AG09309 (cell line): ENCODE measurements around the gene RAD18.
A peak's percentile ranks its signal among the peaks of the same experiment; 100 is the strongest.

Source experiments
- DNase-seq: peaks from one replicate; pipeline ENCODE4 v3.0.0-alpha.2; 2010; ENCODE audit warnings: low read depth
- H3K4me3 ChIP-seq: 2 replicates; pipeline ENCODE4 v1.5.1; 2011; ENCODE audit warnings: mild to moderate bottlenecking, low read depth, low read length, moderate library complexity; ENCODE audit not compliant: control insufficient read depth
- CTCF ChIP-seq: IDR thresholded peaks from 2 replicates; pipeline ENCODE4 v1.5.1; 2011; ENCODE audit warnings: mild to moderate bottlenecking, low read depth, low read length, inconsistent platforms; ENCODE audit not compliant: insufficient read depth, control insufficient read depth; ENCODE audit errors: missing control alignments

Gene RAD18

GRCh38 chr3:8942115-8942514 is 21.2 kb downstream of the RAD18 start:
- H3K4me3 ChIP-seq, result no peak overlapping the region
- no peak for DNase-seq
- TF ChIP-seq CTCF, result no peak

DNA sequence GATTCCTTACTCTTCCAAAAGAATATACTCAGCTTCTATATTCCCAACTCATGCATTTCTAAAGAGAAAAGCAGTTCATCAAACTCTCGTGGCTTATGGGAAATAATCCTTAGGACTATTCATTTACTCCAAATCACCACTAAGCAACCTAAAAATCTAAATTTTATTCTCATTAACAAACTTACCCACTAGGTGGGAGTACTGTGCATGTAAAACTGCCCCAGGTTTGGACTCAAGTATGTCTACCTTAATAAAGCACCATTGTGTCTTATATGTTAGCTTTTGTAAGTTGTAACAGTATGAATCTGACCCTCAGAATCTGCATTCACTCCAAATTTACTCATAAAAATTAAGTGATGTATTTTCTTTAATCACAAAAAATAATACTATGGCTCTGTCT is 25.3 kb downstream of the RAD18 start:
- DNase-seq, result no peak
- H3K4me3 ChIP-seq, result no peak overlapping the region
- TF ChIP-seq CTCF, result peak; percentile 49

GRCh38 chr3:8937064-8938020 is 25.9 kb downstream of the RAD18 start:
- DNase-seq, result peak; percentile 64
- no peak for TF ChIP-seq CTCF
- no peak overlapping the region for H3K4me3 ChIP-seq

GRCh38 chr3:8932507-8932906 is 30.8 kb downstream of the RAD18 start:
- no peak for TF ChIP-seq CTCF
- no peak for DNase-seq
- no peak overlapping the region for H3K4me3 ChIP-seq

DNA sequence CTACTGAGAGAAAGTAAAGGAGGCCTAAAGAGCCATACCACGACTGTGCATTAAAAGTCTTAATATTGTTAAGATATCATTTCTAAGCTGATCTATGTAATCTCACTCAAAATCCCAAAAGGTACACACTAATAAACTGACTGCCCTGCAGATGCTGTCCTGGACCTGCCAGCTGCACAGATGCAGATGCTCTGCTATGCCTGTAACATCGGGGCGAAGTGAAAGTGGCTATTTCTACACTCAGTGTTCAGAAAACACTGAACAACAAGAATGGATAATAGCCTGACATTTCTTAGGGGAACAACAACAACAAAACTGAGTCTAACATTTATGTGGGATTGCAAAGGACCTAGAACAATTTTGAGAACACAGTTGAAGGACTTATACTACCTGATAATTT is 31.9 kb downstream of the RAD18 start:
- no peak for DNase-seq
- no peak overlapping the region for H3K4me3 ChIP-seq
- no peak for TF ChIP-seq CTCF

DNA sequence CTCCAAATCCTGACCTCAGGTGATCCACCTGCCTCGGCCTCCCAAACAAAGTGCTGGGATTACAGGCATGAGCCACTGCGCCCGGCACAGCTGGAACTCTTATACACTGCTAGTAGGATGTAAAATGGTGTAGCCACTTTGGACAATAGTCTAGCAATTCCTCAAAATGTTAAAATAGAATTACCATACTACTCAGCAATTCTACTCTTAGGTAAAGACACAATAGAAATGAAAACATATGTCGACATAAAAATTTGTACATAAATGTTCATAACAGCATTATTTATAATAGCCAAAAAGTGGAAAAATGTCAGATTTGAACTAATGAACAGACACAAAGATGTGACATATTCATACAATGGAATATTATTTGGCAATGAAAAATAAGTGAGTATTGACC is 33.4 kb downstream of the RAD18 start:
- no peak for TF ChIP-seq CTCF
- DNase-seq, result no peak
- H3K4me3 ChIP-seq, result no peak overlapping the region
